Loucy (cell line): ENCODE data around the gene SENP7.

Experiments used
- CTCF ChIP-seq: fragments of 200-600 bp; sonication (generic); conservative IDR thresholded peaks from 2 replicates; pipeline ENCODE4 v1.5.1; 2014; ENCODE audit warnings: mild to moderate bottlenecking, antibody characterized with exemption, low read length
- EZH2phosphoT487 ChIP-seq: fragments of 200-600 bp; IDR thresholded peaks from 2 replicates; pipeline ENCODE4 v1.6.1; 2018; ENCODE audit warnings: antibody characterized with exemption, mild to moderate bottlenecking, moderate library complexity, borderline replicate concordance

- TF ChIP-seq CTCF (no peak), EZH2phosphoT487 (no peak)
Observed at GRCh38 chr3:101509281-101509680, 3.7 kb downstream of the SENP7 start.
